Fibroblast of skin of back (primary cell): ENCODE results near the gene FZD7.

Source experiments
- DNase-seq: peaks from one replicate; pipeline ENCODE4 v3.0.0-alpha.2; 2013

Gene FZD7

DNA sequence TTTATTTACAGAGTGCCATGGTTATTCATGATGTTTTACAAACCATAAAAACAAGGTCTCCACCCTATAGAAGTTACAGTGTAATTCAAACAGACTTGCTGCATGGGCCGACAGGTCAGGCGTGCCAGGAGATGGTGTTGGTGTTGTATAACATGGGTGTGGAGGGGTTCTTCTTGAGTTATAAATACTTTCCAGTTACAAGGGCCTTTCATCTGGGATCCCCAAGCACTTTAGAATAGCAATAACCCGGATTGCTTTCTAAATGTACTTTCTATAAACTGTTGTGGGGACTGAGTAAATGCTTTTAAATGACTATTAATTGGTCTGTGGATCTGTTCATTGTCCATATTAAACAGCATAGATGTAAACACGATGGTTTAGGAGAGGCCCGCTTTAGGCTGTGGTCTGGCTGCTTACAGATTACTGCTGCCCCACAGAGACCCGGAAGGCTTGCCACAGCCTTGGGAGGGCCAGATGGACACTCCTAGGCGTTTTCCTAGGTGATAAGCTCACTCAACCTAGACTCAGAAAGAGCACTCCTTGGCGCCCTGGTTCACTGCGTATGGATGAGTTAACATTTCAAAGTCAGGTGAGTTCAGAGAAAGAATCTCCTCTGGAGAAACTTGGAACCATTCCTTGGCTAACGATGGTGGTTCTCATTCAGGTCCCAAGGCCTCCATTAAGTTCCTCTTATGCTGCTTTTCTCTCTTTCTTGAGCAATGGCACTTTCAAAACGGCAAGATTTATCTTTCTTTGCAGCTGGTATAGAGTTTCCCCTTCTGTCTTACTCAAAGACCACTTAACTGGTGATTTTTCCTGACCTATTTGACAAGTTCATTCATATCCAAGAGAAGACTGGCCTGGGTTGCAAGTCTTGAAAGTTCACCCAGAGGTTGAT, 35.8 kb downstream of the FZD7 start:
- DNase-seq: no peak

DNA sequence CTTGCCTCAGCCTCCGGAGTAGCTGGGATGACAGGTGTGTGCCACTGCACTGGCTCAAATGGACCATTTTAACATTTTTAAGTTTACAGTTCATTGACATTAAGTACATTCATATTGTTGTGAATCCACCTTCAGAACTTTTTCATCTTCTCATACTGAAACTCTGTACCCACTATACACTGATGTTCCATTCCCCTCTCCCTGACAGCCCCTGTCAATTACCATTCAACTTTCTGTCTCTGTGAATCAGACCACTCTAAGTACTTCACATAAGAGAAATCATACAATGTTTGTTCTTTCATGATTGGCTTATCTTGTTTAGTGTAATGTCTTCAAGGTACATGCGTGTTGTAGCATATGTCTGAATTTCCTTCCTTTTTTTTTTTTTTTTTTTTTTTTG, 37.5 kb downstream of the FZD7 start:
- no peak for DNase-seq

DNA sequence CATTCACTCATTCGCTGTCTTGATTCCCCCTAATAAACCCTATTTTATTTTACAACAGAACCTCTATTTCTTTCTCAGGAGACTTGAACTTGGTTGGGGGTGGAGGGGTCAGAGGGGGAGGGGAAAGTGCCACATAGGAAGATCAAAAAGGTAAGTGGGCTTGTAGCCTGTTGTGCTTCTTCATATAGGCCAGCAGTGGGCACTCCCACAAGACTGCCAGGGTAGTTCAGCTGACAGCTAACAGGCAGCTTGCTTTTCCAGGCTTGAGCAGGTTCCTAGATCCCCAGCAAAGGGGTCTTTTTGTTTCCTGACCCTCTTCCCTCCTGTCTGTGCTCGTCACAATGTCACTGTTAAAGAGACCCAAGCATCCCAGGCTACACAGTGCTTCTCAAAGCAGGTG, 38.6 kb downstream of the FZD7 start:
- DNase-seq: no peak

DNA sequence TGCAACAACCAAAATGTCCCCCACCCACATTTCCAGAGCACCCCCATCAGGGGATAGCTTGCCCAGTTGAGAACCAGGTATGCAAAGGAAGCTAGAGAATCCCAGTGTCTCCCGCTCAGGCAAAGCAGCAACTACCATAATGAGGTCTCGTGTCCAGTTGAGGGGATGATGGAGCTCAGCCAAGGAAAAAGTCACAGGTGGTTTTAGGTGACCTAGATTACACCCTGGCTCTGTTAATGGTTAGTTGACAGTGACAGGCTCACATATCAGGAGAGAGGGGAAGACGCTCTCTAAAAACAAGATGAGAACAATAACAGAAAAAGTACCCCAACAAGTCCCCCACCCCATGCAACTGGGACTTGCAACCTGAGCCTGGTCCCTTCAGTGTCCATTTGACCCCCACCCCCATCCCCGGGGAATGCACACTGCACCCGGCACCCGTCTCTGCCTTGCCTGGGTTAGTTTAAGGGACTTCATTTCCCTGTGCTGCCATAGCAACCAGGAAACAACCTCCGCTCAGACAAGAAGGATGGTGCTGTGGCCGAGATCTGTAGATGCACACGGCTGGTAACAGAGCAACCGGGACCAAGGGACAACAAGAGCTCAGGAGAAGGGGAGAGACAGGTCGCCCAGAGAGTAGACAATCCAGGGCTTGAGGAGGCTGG, 39.2 kb downstream of the FZD7 start, which contains the start of gene KIAA2012:
Gene KIAA2012, plus strand, starts transcription at position 519 of the 665 bp plus-strand sequence. CDS start 373 bp downstream, outside the sequence.
- DNase-seq: no peak

DNA sequence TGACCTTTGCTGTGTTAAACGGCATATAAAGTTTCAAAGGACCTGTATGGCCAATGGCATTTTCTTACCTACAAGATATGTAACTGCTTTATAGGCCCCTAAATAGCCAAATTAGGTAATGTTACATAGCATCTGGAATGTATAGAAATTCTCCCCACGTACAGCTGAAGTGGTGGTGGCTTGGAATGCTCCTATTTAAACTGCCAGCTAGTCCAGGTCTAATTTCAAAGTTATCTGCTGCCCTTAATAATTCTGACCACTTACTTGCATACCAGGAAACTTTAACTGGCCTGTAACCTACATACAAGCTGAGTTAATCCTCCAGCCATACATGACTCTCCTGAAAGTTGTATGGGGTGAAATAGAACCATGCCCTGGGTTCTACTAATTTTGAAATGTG, 40.7 kb downstream of the FZD7 start:
- DNase-seq: peak; percentile 12

DNA sequence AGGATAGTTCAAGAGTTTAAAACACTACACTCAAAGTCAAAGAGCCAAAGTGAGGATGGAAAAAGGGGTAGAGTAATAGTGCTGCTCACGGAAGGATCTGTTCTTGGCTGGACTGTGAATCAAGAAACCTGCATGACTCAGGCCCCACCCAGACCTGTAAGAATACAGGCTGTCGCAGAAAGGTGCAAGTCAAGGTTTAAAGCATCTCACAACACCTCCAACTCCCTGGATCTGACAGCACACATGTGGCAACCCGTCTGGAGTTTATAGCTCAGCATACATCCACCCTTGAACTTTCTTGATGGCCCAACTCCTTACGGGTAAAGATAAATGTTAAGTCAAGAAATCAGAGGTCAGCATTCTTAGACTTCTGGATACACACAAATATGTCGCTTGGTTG, 45.7 kb downstream of the FZD7 start:
- no peak for DNase-seq

DNA sequence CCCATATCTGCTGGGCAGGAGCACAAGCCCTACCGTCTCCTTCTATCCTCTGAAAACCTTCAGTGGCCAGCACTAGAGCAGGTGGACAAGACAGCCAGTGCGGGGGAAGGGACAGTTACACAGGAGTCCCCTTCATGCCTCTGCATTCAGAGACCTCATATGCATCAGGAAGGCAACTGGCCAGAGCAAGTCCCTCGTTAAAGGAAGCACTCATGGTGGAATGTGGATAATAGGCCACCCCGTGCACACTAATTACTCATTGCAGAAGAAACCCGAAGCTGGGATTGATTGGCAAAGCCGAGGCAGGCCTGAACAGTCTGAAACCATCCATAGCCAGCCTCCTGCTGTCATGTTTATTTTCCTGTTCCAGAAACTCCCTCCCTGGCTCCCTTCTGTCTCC, 50.6 kb downstream of the FZD7 start:
- peak; percentile 11 for DNase-seq
